ENCODE data around the gene TMPRSS6. TPM values are rescaled to one million over a fixed set of nuclear protein-coding genes. Genes with fewer than 3 reads are reported as not detected.

TMPRSS6 gene
- total RNA-seq, 2 experiments from 2014 or later, result 10.7 to 10.9 TPM

- intact Hi-C loops (cut with micrococcal nuclease), result no loop called here
- Mint-ChIP-seq H3K36me3 (ENCODE audit: low read depth) (no peaks in the 10 kb centered on the region), H3K9me3 (no peaks in the 10 kb centered on the region), H3K27me3 (ENCODE audit: low read depth) (peaks cover 22% of the 10 kb centered on the region), H3K4me3 (no peak overlapping the region), H3K4me1 (ENCODE audit: low read depth) (peaks cover 4% of the 10 kb centered on the region), H3K27ac (no peak overlapping the region)
- CTCF ChIA-PET, result interaction anchor here (0.9 to 2.8 kb wide), 3 partner anchors 19 to 221 kb away, joined by 3 to 15 read pairs (median 4); partner anchors contain the start of gene RAC2
- DNase-seq, result no peak
Observed at GRCh38 chr22:37022483-37023337, 86.8 kb downstream of the TMPRSS6 start.

GRCh38 chr22:37021710-37022482 lies 87.6 kb downstream of the TMPRSS6 start:
- intact Hi-C loops (cut with micrococcal nuclease), result no loop called here
- H3K4me1 Mint-ChIP-seq (ENCODE audit: low read depth), result peaks cover 4% of the 10 kb centered on the region
- DNase-seq, result peak; percentile 54
- CTCF ChIA-PET, result interaction anchor here (0.6 to 2.8 kb wide), 9 partner anchors 13 to 246 kb away, joined by 3 to 15 read pairs (median 3); partner anchors contain the start of genes IFT27 and RAC2
- no peaks in the 10 kb centered on the region for H3K9me3 Mint-ChIP-seq
- H3K27ac Mint-ChIP-seq, result no peak overlapping the region
- H3K27me3 Mint-ChIP-seq (ENCODE audit: low read depth), result peaks cover 22% of the 10 kb centered on the region
- H3K36me3 Mint-ChIP-seq (ENCODE audit: low read depth), result no peaks in the 10 kb centered on the region
- H3K4me3 Mint-ChIP-seq, result no peak overlapping the region

- H3K4me1 Mint-ChIP-seq (ENCODE audit: low read depth), result peaks cover 4% of the 10 kb centered on the region
- CTCF ChIA-PET, result interaction anchor here (0.6 to 2.8 kb wide), 11 partner anchors 13 to 449 kb away, joined by 3 to 15 read pairs (median 3); partner anchors contain the start of gene IFT27
- H3K4me3 Mint-ChIP-seq, result no peak overlapping the region
- intact Hi-C loops (cut with micrococcal nuclease), result no loop called here
- H3K27me3 Mint-ChIP-seq (ENCODE audit: low read depth), result peaks cover 22% of the 10 kb centered on the region
- no peaks in the 10 kb centered on the region for H3K36me3 Mint-ChIP-seq (ENCODE audit: low read depth)
- no peak for DNase-seq
- H3K9me3 Mint-ChIP-seq, result no peaks in the 10 kb centered on the region
- no peak overlapping the region for H3K27ac Mint-ChIP-seq
Observed at GRCh38 chr22:37021041-37021440, 88.5 kb downstream of the TMPRSS6 start.

GRCh38 chr22:37020192-37020479 lies 89.4 kb downstream of the TMPRSS6 start:
- Mint-ChIP-seq H3K4me3 (peak overlapping the region; percentile 70), H3K27ac (no peak overlapping the region), H3K9me3 (no peaks in the 10 kb centered on the region), H3K4me1 (ENCODE audit: low read depth) (peaks cover 4% of the 10 kb centered on the region), H3K27me3 (ENCODE audit: low read depth) (peaks cover 24% of the 10 kb centered on the region), H3K36me3 (ENCODE audit: low read depth) (no peaks in the 10 kb centered on the region)
- intact Hi-C loops (cut with micrococcal nuclease), result no loop called here
- no peak for DNase-seq
- CTCF ChIA-PET, result interaction anchor here (0.6 to 2.8 kb wide), 9 partner anchors 8 to 449 kb away, joined by 3 to 15 read pairs (median 3); a partner anchor contains a TSS

- no peaks in the 10 kb centered on the region for H3K36me3 Mint-ChIP-seq (ENCODE audit: low read depth)
- peak; percentile 18 for DNase-seq
- peak within 1 kb of the TSS; percentile 70 for H3K4me3 Mint-ChIP-seq
- intact Hi-C loops (cut with micrococcal nuclease), result no loop called here
- CTCF ChIA-PET, result interaction anchor here (0.7 to 2.8 kb wide), 9 partner anchors 7 to 295 kb away, joined by 3 to 15 read pairs (median 3); a partner anchor contains a TSS
- H3K9me3 Mint-ChIP-seq, result no peaks in the 10 kb centered on the region
- peaks cover 4% of the 10 kb centered on the region for H3K4me1 Mint-ChIP-seq (ENCODE audit: low read depth)
- no peak within 1 kb of the TSS for H3K27ac Mint-ChIP-seq
- peaks cover 24% of the 10 kb centered on the region for H3K27me3 Mint-ChIP-seq (ENCODE audit: low read depth)
Observed at GRCh38 chr22:37019309-37020191, 90.0 kb downstream of the TMPRSS6 start, which contains the start of the genes MPST and TST. Gene MPST, plus strand, starts transcription at chr22:37019742. Its CDS starts 95 bp downstream, at chr22:37019837. Gene TST, minus strand, starts transcription at chr22:37019447. Its CDS starts 715 bp downstream, at chr22:37018732.

- intact Hi-C loops (cut with micrococcal nuclease), result no loop called here
- Mint-ChIP-seq H3K4me1 (ENCODE audit: low read depth) (peaks cover 4% of the 10 kb centered on the region), H3K9me3 (no peaks in the 10 kb centered on the region), H3K27ac (no peak overlapping the region), H3K4me3 (peak overlapping the region; percentile 46), H3K27me3 (ENCODE audit: low read depth) (peaks cover 24% of the 10 kb centered on the region), H3K36me3 (ENCODE audit: low read depth) (no peaks in the 10 kb centered on the region)
- no peak for DNase-seq
- CTCF ChIA-PET, result interaction anchor here (0.8 to 1.3 kb wide), 3 partner anchors 13 to 32 kb away, joined by 3 read pairs; no protein-coding TSS in a partner anchor
Observed at GRCh38 chr22:37018815-37019308, 90.7 kb downstream of the TMPRSS6 start.

- Mint-ChIP-seq H3K27me3 (ENCODE audit: low read depth) (peaks cover 24% of the 10 kb centered on the region), H3K9me3 (no peaks in the 10 kb centered on the region), H3K4me1 (ENCODE audit: low read depth) (peaks cover 4% of the 10 kb centered on the region), H3K4me3 (peak overlapping the region; percentile 46), H3K27ac (no peak overlapping the region), H3K36me3 (ENCODE audit: low read depth) (no peaks in the 10 kb centered on the region)
- CTCF ChIA-PET, result interaction anchor here (1.2 to 1.3 kb wide), 2 partner anchors 12 to 31 kb away, joined by 3 read pairs; no protein-coding TSS in a partner anchor
- intact Hi-C loops (cut with micrococcal nuclease), result no loop called here
- DNase-seq, result no peak
Observed at GRCh38 chr22:37018086-37018814, 91.3 kb downstream of the TMPRSS6 start.

GRCh38 chr22:37017356-37017755 lies 92.2 kb downstream of the TMPRSS6 start:
- intact Hi-C loops (cut with micrococcal nuclease), result no loop called here
- CTCF ChIA-PET, result interaction anchor here (1.2 kb wide), 1 partner anchor 20 kb away, joined by 5 read pairs; no protein-coding TSS in a partner anchor
- no peak for DNase-seq

GRCh38 chr22:37016134-37016910 lies 93.2 kb downstream of the TMPRSS6 start:
- H3K27ac Mint-ChIP-seq, result no peak overlapping the region
- intact Hi-C loops (cut with micrococcal nuclease), result no loop called here
- CTCF ChIA-PET, result interaction anchor here (1.2 kb wide), 1 partner anchor 19 kb away, joined by 5 read pairs; no protein-coding TSS in a partner anchor
- H3K36me3 Mint-ChIP-seq (ENCODE audit: low read depth), result no peaks in the 10 kb centered on the region
- H3K9me3 Mint-ChIP-seq, result no peaks in the 10 kb centered on the region
- H3K4me1 Mint-ChIP-seq (ENCODE audit: low read depth), result peaks cover 4% of the 10 kb centered on the region
- no peak overlapping the region for H3K4me3 Mint-ChIP-seq
- DNase-seq, result no peak
- peaks cover 18% of the 10 kb centered on the region for H3K27me3 Mint-ChIP-seq (ENCODE audit: low read depth)

More at GRCh38 chr22:37017356-37017755, 92.2 kb downstream of the TMPRSS6 start:
- Mint-ChIP-seq H3K27ac (no peak overlapping the region), H3K36me3 (ENCODE audit: low read depth) (no peaks in the 10 kb centered on the region), H3K27me3 (ENCODE audit: low read depth) (peaks cover 24% of the 10 kb centered on the region), H3K9me3 (no peaks in the 10 kb centered on the region), H3K4me1 (ENCODE audit: low read depth) (peaks cover 4% of the 10 kb centered on the region), H3K4me3 (no peak overlapping the region)

GRCh38 chr22:37015587-37015878 lies 94.0 kb downstream of the TMPRSS6 start:
- no peak overlapping the region for H3K4me3 Mint-ChIP-seq
- DNase-seq, result no peak
- H3K27ac Mint-ChIP-seq, result no peak overlapping the region
- CTCF ChIA-PET, result no interaction called here
- peaks cover 4% of the 10 kb centered on the region for H3K4me1 Mint-ChIP-seq (ENCODE audit: low read depth)
- H3K9me3 Mint-ChIP-seq, result no peaks in the 10 kb centered on the region
- intact Hi-C loops (cut with micrococcal nuclease), result no loop called here
- peaks cover 13% of the 10 kb centered on the region for H3K27me3 Mint-ChIP-seq (ENCODE audit: low read depth)
- H3K36me3 Mint-ChIP-seq (ENCODE audit: low read depth), result no peaks in the 10 kb centered on the region
